Fibroblast of the aortic adventitia (primary cell): ENCODE results near the gene C1RL. TPM values are rescaled to one million over a fixed set of nuclear protein-coding genes. Genes with fewer than 3 reads are reported as not detected.
A peak's percentile ranks its signal among the peaks of the same experiment; 100 is the strongest.

Experiments used
- DNase-seq: peaks from one replicate; pipeline ENCODE4 v3.0.0-alpha.2; 2010; ENCODE audit warnings: low read depth
- H3K4me3 ChIP-seq: 2 replicates; pipeline ENCODE4 v1.5.1; 2011; ENCODE audit warnings: low read depth, mild to moderate bottlenecking, control low read depth, low read length, moderate library complexity
- total RNA-seq: library from RNA; depleted of rRNA; stranded (reverse); fragments of >200 nt; gene quantifications from 2 replicates; pipeline ENCODE4 v1.2.3, GENCODE V29; 2012; ENCODE audit warnings: low replicate concordance
- TF ChIP-seq, protein P1 (sequence below): IDR thresholded peaks from 2 replicates; pipeline ENCODE4 v1.5.1; 2011; ENCODE audit warnings: mild to moderate bottlenecking, low read length, control low read depth, inconsistent platforms; ENCODE audit not compliant: insufficient read depth

Gene C1RL
- total RNA-seq, 1 donor, result 50.6 TPM

DNA sequence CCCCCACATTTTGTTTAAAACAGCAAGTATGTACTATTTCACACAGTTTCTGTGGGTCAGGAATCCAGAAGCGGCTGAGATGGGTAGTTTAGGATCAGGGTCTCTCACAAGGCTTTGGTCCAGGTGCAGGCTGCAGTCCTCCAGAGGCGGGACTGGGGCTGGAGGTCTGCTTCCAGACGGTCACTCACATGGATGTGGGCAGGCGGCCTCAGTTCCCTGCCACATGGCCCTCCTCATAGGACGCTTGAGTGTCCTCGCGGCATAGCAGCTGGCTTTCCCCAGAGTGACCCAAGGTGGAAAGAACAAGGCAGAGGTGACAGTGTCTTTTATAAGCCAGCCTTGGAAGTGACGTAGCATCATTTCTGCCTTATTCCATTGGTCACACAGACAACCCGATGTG lies 7.9 kb upstream of the C1RL start:
- DNase-seq, result no peak
- TF ChIP-seq, protein P1, sequence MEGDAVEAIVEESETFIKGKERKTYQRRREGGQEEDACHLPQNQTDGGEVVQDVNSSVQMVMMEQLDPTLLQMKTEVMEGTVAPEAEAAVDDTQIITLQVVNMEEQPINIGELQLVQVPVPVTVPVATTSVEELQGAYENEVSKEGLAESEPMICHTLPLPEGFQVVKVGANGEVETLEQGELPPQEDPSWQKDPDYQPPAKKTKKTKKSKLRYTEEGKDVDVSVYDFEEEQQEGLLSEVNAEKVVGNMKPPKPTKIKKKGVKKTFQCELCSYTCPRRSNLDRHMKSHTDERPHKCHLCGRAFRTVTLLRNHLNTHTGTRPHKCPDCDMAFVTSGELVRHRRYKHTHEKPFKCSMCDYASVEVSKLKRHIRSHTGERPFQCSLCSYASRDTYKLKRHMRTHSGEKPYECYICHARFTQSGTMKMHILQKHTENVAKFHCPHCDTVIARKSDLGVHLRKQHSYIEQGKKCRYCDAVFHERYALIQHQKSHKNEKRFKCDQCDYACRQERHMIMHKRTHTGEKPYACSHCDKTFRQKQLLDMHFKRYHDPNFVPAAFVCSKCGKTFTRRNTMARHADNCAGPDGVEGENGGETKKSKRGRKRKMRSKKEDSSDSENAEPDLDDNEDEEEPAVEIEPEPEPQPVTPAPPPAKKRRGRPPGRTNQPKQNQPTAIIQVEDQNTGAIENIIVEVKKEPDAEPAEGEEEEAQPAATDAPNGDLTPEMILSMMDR, result no peak
- H3K4me3 ChIP-seq, result no peak overlapping the region

DNA sequence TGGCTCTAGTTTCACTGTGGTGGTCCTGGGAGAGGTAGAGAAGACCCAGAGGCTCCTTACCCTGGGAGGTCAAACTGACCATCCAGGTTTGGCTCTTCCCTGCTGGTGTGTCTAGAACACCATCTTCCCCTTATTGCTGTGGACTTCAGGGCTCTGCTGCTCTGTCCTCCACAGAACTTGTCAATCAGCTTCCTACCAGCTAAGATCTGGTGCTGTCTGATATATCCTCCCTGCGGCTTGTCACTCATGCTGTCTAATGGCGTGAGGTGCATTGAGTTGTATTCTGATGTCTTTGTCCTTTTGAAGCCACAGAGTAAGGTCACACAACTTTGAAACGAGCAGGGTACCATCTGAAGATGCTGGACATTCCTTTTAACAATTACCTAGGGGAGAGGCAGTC lies 7.2 kb upstream of the C1RL start:
- DNase-seq, result no peak
- TF ChIP-seq, protein P1, result no peak
- H3K4me3 ChIP-seq, result no peak overlapping the region

DNA sequence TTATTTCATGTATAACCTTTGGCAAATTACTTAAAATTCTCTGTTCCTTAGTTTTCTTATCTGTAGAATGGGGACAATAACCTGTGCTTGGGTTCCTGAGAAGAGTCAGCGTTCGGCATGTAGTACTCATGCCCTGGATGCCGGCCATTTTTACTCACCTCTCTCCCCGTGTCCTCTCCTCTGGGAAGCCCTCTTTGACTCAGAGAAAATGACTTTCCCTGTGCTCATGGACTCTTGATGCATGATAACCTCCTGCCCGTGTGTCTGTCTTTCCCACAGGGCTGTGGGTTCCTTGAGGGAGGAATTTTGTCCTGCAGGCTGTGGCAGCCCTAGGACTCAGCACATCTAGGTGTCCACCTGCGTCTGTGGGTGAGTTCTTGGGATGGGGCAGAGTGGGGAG lies 5.8 kb upstream of the C1RL start:
- no peak overlapping the region for H3K4me3 ChIP-seq
- no peak for DNase-seq
- TF ChIP-seq, protein P1, result no peak

DNA sequence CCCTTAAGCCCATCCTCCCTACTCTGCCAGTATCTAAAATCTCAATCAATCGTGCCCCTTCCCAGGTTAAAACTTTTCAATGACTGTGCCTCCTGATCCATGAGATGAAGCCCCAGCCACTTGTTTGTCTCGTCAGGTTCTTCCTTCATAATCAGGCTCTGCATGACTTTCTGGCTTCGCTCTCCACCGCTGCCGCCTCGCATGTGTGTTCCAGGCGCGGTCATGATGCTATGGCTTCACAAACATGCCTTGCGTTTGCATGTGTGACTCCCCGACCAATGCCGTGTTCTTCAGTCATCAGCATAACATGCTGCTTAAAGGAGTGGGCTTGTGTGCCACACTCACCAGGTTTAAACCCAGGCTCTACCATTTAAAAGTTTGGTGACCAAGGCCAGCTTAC lies 5.0 kb upstream of the C1RL start:
- TF ChIP-seq, protein P1, result no peak

DNA sequence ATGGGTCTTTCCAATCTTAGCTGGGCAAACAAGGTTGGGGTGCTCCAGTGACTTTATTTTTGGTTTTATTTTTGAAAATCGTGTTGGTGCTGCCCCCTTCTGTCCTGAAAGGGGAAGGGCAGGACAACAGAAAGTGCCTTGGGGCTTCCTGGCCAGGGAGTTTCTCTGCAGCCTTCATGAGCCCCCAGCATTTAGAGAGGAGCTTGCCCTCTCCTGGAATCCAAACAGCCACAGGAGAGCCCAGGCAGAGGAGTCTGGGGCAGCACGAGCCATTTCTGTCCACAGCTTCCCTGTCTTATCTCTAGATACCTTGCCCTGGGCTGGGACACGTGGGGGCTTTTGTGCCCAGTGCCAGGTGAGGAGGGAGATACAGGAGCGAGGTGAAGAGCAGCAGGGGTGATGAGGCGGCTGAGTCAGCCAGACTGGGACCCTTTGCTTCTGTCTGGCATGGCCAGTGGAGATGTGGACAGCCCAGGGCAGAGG lies 4.4 kb upstream of the C1RL start:
- DNase-seq, result peak; percentile 69
- TF ChIP-seq, protein P1, result peak; percentile 82
- no peak overlapping the region for H3K4me3 ChIP-seq

More for the DNA sequence above, 5.0 kb upstream of the C1RL start:
- no peak for DNase-seq
- no peak overlapping the region for H3K4me3 ChIP-seq

DNA sequence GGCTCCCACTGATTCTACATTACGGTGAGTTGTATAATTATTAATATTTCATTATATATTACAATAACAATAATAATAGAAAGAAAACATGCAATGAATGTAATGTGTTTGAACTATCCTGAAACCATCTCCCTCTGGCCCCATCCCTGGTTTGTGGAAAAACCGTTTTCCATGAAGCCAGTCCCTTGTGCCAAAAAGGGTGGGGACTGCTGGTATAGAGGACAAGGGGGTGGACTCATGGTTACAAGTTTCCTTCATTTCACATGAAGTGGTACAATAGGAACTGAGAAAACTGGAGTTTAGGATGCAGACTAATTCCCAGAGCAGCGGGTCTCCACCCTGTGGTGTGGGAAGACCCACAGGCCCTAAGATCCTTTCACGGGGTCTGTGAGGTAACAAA lies 3.0 kb upstream of the C1RL start:
- no peak overlapping the region for H3K4me3 ChIP-seq
- peak; percentile 42 for DNase-seq
- TF ChIP-seq, protein P1, result no peak

DNA sequence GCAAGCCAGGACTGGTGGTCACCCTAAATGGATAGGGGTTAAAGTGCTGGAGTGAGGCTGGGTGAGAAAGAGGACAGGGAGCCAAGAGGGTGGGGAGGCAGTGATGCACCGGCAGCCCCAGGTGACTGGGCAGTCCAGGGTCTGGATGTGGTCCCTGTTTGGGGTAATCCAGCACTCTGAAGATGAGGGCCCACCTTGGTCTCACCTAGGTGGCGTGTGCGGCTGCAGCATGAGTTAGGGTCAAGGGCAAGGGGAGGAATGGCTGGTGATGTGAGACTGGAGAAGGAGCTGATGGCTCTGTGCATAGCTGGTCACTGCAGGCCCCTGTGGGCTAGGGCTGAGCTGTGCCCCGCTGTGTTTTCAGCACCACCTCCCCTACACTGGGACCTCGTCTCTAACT lies 1.6 kb upstream of the C1RL start:
- no peak for DNase-seq
- TF ChIP-seq, protein P1, result no peak
- no peak overlapping the region for H3K4me3 ChIP-seq
